ENCODE measurements around the gene ZNF219. TPM values are rescaled to one million over a fixed set of nuclear protein-coding genes. Genes with fewer than 3 reads are reported as not detected.

ZNF219 gene
- total RNA-seq, 1 experiment from 2014 or later, result 84.5 TPM

GRCh38 chr14:21059842-21060613, 38.4 kb downstream of the ZNF219 start:
- H3K27me3 Mint-ChIP-seq (ENCODE audit: low read depth), result peaks cover 2% of the 10 kb centered on the region; the same call in 1 of the 2 replicates
- H3K36me3 Mint-ChIP-seq (ENCODE audit: insufficient read depth in 1 of 3, low read depth in 3 of 3), result no peaks in the 10 kb centered on the region

More at GRCh38 chr14:21059842-21060613, 38.4 kb downstream of the ZNF219 start:
- no peaks in the 10 kb centered on the region for H3K27me3 ChIP-seq (ENCODE audit: insufficient read depth, low read length)
- H3K79me1 ChIP-seq (ENCODE audit: insufficient read depth, low read depth, low read length, poor library complexity, severe bottlenecking), result no peaks in the 10 kb centered on the region
- no peaks in the 10 kb centered on the region for H3K79me2 ChIP-seq (ENCODE audit: insufficient read depth, low read length)
- H3K4me1 ChIP-seq (ENCODE audit: insufficient read depth, low read length), result no peaks in the 10 kb centered on the region; the same call in 1 of the 2 replicates
- H4K20me1 ChIP-seq (ENCODE audit: control insufficient read depth, insufficient read depth, insufficient read length), result no peaks in the 10 kb centered on the region
- no peak overlapping the region for H3K27ac ChIP-seq (ENCODE audit: insufficient read length, low read depth, low read length)
- no peak overlapping the region for H3K4me2 ChIP-seq (ENCODE audit: insufficient read depth, insufficient read length, low read length)
- H3K23me2 ChIP-seq (ENCODE audit: insufficient read length, low read depth, low read length, poor library complexity, severe bottlenecking), result no peaks in the 10 kb centered on the region
- H3K27ac Mint-ChIP-seq, result no peak overlapping the region
- DNase-seq, result no peak
- no peak overlapping the region for H2BK120ac ChIP-seq (ENCODE audit: low read depth, low read length, poor library complexity, severe bottlenecking)
- TF ChIP-seq, protein P1, sequence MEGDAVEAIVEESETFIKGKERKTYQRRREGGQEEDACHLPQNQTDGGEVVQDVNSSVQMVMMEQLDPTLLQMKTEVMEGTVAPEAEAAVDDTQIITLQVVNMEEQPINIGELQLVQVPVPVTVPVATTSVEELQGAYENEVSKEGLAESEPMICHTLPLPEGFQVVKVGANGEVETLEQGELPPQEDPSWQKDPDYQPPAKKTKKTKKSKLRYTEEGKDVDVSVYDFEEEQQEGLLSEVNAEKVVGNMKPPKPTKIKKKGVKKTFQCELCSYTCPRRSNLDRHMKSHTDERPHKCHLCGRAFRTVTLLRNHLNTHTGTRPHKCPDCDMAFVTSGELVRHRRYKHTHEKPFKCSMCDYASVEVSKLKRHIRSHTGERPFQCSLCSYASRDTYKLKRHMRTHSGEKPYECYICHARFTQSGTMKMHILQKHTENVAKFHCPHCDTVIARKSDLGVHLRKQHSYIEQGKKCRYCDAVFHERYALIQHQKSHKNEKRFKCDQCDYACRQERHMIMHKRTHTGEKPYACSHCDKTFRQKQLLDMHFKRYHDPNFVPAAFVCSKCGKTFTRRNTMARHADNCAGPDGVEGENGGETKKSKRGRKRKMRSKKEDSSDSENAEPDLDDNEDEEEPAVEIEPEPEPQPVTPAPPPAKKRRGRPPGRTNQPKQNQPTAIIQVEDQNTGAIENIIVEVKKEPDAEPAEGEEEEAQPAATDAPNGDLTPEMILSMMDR (conservative IDR thresholded peaks at IDR 0.05), result no peak
- no peak overlapping the region for H4K8ac ChIP-seq (replicated peaks; ENCODE audit: insufficient read length, low read depth, low read length)
- no peak overlapping the region for H4K5ac ChIP-seq (ENCODE audit: insufficient read length, low read depth, low read length)
- H2AFZ ChIP-seq (ENCODE audit: low read length), result no peak overlapping the region
- H2AK5ac ChIP-seq (ENCODE audit: insufficient read length, low read length), result no peak overlapping the region
- no peak overlapping the region for H3K4ac ChIP-seq (ENCODE audit: low read depth, low read length)
- H4K91ac ChIP-seq (ENCODE audit: insufficient read length, low read depth, low read length), result no peak overlapping the region
- no peak overlapping the region for H2BK5ac ChIP-seq (ENCODE audit: insufficient read length, low read length)
- no peak overlapping the region for H3K23ac ChIP-seq (ENCODE audit: insufficient read length, low read depth, low read length)
- H3K18ac ChIP-seq (ENCODE audit: insufficient read length, low read depth, low read length), result no peak overlapping the region
- no peak overlapping the region for H3K4me3 Mint-ChIP-seq
- H2BK20ac ChIP-seq (ENCODE audit: low read depth, low read length, poor library complexity, severe bottlenecking), result no peak overlapping the region
- H3K9me3 Mint-ChIP-seq, result no peaks in the 10 kb centered on the region
- no peak overlapping the region for H2BK15ac ChIP-seq (ENCODE audit: low read depth, low read length)
- no peaks in the 10 kb centered on the region for H3K9me3 ChIP-seq (ENCODE audit: control insufficient read depth, low read depth, low read length)
- peaks cover 15% of the 10 kb centered on the region in 2 experiments for H3K4me1 Mint-ChIP-seq
- no CpG with 5 or more reads among the region's 8 CpGs for WGBS (ENCODE audit: extremely low coverage, insufficient read length, low lambda C conversion rate)
- no peak overlapping the region for H2BK12ac ChIP-seq (ENCODE audit: insufficient read length, low read depth, low read length)
- no peak overlapping the region for H3K9ac ChIP-seq (ENCODE audit: extremely low read depth, insufficient read length, low read length)
- H3K56ac ChIP-seq (ENCODE audit: insufficient read length, low read depth, low read length), result no peak overlapping the region
- no peak overlapping the region for H3K14ac ChIP-seq (ENCODE audit: insufficient read depth, low read length)
- no peak overlapping the region for H3T11ph ChIP-seq (ENCODE audit: low read length)

Data from H9 (cell line).